ENCODE data around the gene PPM1M.

DNA sequence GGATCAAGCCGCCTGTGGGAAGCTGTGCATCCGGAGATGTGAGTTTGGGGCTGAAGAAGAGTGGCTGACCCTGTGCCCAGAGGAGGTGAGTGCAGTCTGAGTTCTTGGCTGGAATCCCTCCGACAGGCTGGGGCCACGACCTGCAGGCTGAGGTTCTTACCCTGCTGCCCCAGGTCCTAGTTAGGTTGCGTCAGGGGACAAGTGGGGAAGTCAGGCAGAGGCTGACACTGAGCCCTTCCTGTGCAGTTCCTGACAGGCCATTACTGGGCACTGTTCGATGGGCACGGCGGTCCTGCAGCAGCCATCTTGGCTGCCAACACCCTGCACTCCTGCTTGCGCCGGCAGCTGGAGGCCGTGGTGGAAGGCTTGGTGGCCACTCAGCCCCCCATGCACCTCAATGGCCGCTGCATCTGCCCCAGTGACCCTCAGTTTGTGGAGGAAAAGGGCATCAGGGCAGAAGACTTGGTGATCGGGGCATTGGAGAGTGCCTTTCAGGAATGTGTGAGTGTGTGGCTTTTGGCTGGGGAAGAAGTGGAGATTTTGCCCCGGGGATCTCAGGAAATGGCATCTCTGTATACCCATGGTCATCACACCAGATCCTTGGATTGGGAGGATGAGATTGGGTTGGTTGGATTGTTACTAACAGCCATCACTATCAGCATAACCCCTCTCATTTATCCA, 1.3 kb downstream of the PPM1M start:
- TF ChIP-seq CTCF (IDR thresholded peaks at IDR 0.05; ENCODE audit: poor library complexity, severe bottlenecking) (no peak), TAF1 (IDR thresholded peaks at IDR 0.05; ENCODE audit: low read depth) (no peak), POLR2AphosphoS5 (IDR thresholded peaks at IDR 0.05) (no peak), EP300 (conservative IDR thresholded peaks at IDR 0.05; ENCODE audit: poor library complexity, severe bottlenecking) (no peak)
- TF ChIP-seq, protein P1, sequence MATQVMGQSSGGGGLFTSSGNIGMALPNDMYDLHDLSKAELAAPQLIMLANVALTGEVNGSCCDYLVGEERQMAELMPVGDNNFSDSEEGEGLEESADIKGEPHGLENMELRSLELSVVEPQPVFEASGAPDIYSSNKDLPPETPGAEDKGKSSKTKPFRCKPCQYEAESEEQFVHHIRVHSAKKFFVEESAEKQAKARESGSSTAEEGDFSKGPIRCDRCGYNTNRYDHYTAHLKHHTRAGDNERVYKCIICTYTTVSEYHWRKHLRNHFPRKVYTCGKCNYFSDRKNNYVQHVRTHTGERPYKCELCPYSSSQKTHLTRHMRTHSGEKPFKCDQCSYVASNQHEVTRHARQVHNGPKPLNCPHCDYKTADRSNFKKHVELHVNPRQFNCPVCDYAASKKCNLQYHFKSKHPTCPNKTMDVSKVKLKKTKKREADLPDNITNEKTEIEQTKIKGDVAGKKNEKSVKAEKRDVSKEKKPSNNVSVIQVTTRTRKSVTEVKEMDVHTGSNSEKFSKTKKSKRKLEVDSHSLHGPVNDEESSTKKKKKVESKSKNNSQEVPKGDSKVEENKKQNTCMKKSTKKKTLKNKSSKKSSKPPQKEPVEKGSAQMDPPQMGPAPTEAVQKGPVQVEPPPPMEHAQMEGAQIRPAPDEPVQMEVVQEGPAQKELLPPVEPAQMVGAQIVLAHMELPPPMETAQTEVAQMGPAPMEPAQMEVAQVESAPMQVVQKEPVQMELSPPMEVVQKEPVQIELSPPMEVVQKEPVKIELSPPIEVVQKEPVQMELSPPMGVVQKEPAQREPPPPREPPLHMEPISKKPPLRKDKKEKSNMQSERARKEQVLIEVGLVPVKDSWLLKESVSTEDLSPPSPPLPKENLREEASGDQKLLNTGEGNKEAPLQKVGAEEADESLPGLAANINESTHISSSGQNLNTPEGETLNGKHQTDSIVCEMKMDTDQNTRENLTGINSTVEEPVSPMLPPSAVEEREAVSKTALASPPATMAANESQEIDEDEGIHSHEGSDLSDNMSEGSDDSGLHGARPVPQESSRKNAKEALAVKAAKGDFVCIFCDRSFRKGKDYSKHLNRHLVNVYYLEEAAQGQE (IDR thresholded peaks at IDR 0.05; ENCODE audit: borderline replicate concordance): no peak
